GM10248 (cell line): Measurements from ENCODE around the gene KLK5.

Experiments
- CTCF ChIA-PET: fragments of 300-600 bp; sonication (Branson Sonifier 250); formaldehyde crosslinking; extraction: SDS; loops from one replicate; lab custom pipeline; 2021; ENCODE audit warnings: antibody characterized with exemption; lab: Yijun Ruan, JAX
- POLR2A ChIA-PET: fragments of 350-650 bp; sonication (Branson Sonifier 250); formaldehyde crosslinking; extraction: SDS; loops from one replicate; lab custom pipeline; 2020; ENCODE audit warnings: antibody characterized with exemption; lab: Yijun Ruan, JAX
- DNase-seq: peaks from one replicate; pipeline ENCODE4 v3.0.0; 2012; ENCODE audit errors: extremely low spot score
- CTCF ChIP-seq: IDR thresholded peaks from 2 replicates; pipeline ENCODE4 v1.5.1; 2012; ENCODE audit warnings: mild to moderate bottlenecking, low read depth; ENCODE audit errors: extremely low read depth, missing control alignments, control extremely low read depth

The KLK5 gene

GRCh38 chr19:50952910-50953309, at the start of gene KLK5:
TSS of gene KLK5 (minus strand) at chr19:50953038. CDS start at chr19:50952657, 381 bp downstream.
- no peak for TF ChIP-seq CTCF
- no peak for DNase-seq
- POLR2A ChIA-PET: no interaction called here
- CTCF ChIA-PET: no interaction called here

GRCh38 chr19:51002089-51002532, 49.3 kb upstream of the KLK5 start:
- POLR2A ChIA-PET: no interaction called here

GRCh38 chr19:51001515-51001914, 48.7 kb upstream of the KLK5 start, which contains the start of gene KLK8:
TSS of gene KLK8 (minus strand) at chr19:51001604. CDS start at chr19:51001167, 437 bp downstream.
- CTCF ChIA-PET: interaction anchor here (1.2 kb wide), 1 partner anchor 20 kb away, joined by 3 read pairs; no protein-coding TSS in a partner anchor
- TF ChIP-seq CTCF: no peak
- no peak for DNase-seq
- POLR2A ChIA-PET: no interaction called here

More at GRCh38 chr19:51002089-51002532, 49.3 kb upstream of the KLK5 start:
- no peak for DNase-seq
- CTCF ChIA-PET: interaction anchor here (1.2 kb wide), 1 partner anchor 19 kb away, joined by 3 read pairs; no protein-coding TSS in a partner anchor
- no peak for TF ChIP-seq CTCF

- POLR2A ChIA-PET: no interaction called here
- TF ChIP-seq CTCF: no peak
- DNase-seq: no peak
- CTCF ChIA-PET: no interaction called here
Observed at GRCh38 chr19:51000981-51001380, 48.1 kb upstream of the KLK5 start.

GRCh38 chr19:51000426-51000825, 47.6 kb upstream of the KLK5 start:
- no peak for DNase-seq
- CTCF ChIA-PET: interaction anchor here (1.6 kb wide), 1 partner anchor 12 kb away, joined by 3 read pairs; no protein-coding TSS in a partner anchor
- no peak for TF ChIP-seq CTCF

GRCh38 chr19:50998686-50999085, 45.8 kb upstream of the KLK5 start:
- no peak for TF ChIP-seq CTCF
- DNase-seq: no peak
- ChIA-PET POLR2A (no interaction called here), CTCF (no interaction called here)

More at GRCh38 chr19:51000426-51000825, 47.6 kb upstream of the KLK5 start:
- POLR2A ChIA-PET: no interaction called here
